Mononuclear cell (primary cell): ENCODE results near the gene REEP6. TPM values are rescaled to one million over a fixed set of nuclear protein-coding genes. Genes with fewer than 3 reads are reported as not detected.

Source experiments
- H3K27me3 ChIP-seq: 2 replicates; pipeline ENCODE4 v1.6.0; 2011; ENCODE audit warnings: low read length, control low read depth; ENCODE audit not compliant: insufficient read depth
- H3K4me1 ChIP-seq: 2 replicates; pipeline ENCODE4 v1.5.1; 2011; ENCODE audit warnings: mild to moderate bottlenecking, low read length, control low read depth; ENCODE audit not compliant: insufficient read depth
- H3K4me3 ChIP-seq: 2 replicates; pipeline ENCODE4 v1.5.1; 2011; ENCODE audit warnings: mild to moderate bottlenecking, low read length, moderate library complexity
- H3K9me3 ChIP-seq: 2 replicates; pipeline ENCODE4 v1.5.1; 2011; ENCODE audit warnings: low read depth, mild to moderate bottlenecking, control low read depth, low read length
- total RNA-seq: library from RNA; depleted of rRNA; stranded (reverse); fragments of >200 nt; gene quantifications from one replicate; pipeline ENCODE4 v1.2.3, GENCODE V29; 2012

REEP6 gene
- total RNA-seq, result 2.1 TPM

- H3K4me1 ChIP-seq, result peaks cover 19% of the 10 kb centered on the region
- H3K9me3 ChIP-seq, result no peaks in the 10 kb centered on the region
- peak within 1 kb of the TSS; percentile 41 for H3K4me3 ChIP-seq
- no peaks in the 10 kb centered on the region for H3K27me3 ChIP-seq
Measured at GRCh38 chr19:1491114-1491848, at the start of gene REEP6. Gene REEP6 (plus strand): TSS chr19:1491181. CDS start chr19:1491270, 89 bp downstream.

DNA sequence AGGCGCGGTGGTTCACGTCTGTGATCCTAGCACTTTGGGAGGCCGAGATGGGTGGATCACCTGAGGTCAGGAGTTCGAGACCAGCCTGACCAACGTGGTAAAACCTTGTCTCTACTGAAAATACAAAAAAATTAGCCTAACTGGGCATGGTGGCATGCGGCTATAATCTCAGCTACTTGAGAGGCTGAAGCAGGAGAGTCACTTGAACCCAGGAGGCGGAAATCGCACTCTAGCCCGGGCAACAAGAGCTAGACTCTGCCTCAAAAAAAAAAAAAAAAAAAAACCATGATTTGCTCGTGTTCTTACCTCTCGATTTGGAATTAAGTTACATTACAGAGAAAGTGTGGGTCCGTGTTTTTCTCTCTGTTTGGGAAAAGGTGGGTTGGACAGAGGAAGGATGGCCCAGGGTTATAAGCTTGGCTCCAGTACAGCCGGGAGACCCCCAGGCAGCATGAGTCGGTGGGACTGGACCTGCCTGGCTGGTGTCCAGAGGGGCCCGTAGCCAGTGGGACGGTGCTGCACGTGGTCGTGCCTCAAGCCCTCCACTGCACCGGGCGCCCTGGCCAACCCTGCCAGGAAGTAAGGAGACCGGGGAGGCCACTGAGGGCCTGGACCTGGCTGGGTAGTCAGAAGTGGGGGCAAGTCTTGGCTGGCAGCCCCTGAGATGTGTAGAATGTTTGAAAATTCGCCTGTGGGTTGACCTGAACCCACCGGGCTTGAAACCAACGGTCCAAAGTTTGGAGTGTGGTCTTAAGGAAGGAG lies 49.1 kb upstream of the REEP6 start:
- H3K4me1 ChIP-seq, result peaks cover 44% of the 10 kb centered on the region
- H3K4me3 ChIP-seq, result no peak overlapping the region
- no peaks in the 10 kb centered on the region for H3K9me3 ChIP-seq
- peaks cover 5% of the 10 kb centered on the region for H3K27me3 ChIP-seq

- peak overlapping the region; percentile 27 for H3K4me3 ChIP-seq
- peaks cover 35% of the 10 kb centered on the region for H3K27me3 ChIP-seq
- H3K4me1 ChIP-seq, result peaks cover 38% of the 10 kb centered on the region
- no peaks in the 10 kb centered on the region for H3K9me3 ChIP-seq
Measured at GRCh38 chr19:1445185-1445931, 45.6 kb upstream of the REEP6 start.

GRCh38 chr19:1445932-1446712 lies 44.9 kb upstream of the REEP6 start:
- H3K9me3 ChIP-seq, result no peaks in the 10 kb centered on the region
- H3K4me1 ChIP-seq, result peaks cover 34% of the 10 kb centered on the region
- no peak overlapping the region for H3K4me3 ChIP-seq
- peaks cover 43% of the 10 kb centered on the region for H3K27me3 ChIP-seq

DNA sequence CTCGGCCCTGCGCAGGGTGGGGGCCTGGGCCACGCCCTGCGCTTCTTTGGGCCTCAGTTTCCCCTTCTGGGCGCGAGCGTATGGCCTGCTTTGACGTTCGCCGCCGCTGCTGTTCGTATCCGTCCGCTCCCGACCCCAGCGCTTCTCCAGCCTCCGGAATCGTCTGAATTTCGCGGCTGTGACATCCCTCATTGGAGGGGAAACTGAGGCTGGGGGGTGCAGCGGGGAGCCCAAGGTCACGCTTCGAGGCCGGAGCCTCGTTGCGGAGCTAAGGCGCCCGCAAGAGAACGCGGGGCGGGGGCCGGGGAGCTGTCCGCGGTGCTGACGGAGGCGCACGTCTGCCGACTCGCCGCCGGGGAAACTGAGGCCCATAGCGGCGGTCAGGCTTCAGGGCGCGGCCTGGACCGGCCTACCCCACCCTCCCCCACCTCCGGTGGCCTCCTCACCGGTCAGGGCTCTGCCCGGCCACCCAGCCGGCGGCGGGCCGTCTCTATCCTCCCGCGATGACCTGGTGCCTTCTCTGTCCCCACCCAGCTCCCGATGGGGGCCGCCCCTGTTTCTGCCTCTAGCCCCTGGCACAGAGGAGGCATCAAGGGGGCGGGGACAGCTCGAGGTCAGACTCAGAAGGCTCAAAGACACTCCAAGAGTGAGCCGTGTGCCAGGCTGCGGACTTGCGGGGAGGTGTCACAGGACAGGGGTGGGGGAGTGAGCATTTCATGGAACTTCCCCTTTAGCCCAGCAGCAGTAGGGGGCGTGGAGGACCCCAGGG lies 44.1 kb upstream of the REEP6 start:
- peaks cover 50% of the 10 kb centered on the region for H3K27me3 ChIP-seq
- H3K9me3 ChIP-seq, result no peaks in the 10 kb centered on the region
- H3K4me1 ChIP-seq, result peaks cover 34% of the 10 kb centered on the region
- H3K4me3 ChIP-seq, result no peak overlapping the region

DNA sequence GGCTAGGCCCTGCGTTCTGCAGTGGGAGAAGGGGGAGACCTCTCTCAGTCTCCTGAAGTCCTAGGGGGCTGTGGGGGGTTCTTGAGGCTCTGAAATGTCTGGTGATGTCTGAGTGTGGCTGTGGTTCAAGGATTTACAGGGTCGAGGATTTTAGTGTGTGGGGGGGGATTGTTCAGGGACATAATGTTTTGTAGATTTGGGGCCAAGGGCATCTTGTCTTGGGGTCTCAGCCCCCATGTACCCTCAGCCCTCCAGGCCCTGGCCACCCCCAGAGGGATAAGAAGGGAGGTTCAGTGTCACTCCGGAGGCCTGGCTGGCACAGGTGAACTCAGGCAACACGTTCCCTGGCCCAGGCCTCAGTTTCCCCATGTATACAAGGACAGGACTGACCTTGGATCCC lies 43.5 kb upstream of the REEP6 start:
- H3K4me1 ChIP-seq, result peaks cover 34% of the 10 kb centered on the region
- peaks cover 54% of the 10 kb centered on the region for H3K27me3 ChIP-seq
- H3K9me3 ChIP-seq, result no peaks in the 10 kb centered on the region
- H3K4me3 ChIP-seq, result no peak overlapping the region

- Histone ChIP-seq H3K9me3 (no peaks in the 10 kb centered on the region), H3K27me3 (peaks cover 56% of the 10 kb centered on the region), H3K4me3 (no peak overlapping the region), H3K4me1 (peaks cover 34% of the 10 kb centered on the region)
Measured at GRCh38 chr19:1447944-1448343, 43.0 kb upstream of the REEP6 start.

DNA sequence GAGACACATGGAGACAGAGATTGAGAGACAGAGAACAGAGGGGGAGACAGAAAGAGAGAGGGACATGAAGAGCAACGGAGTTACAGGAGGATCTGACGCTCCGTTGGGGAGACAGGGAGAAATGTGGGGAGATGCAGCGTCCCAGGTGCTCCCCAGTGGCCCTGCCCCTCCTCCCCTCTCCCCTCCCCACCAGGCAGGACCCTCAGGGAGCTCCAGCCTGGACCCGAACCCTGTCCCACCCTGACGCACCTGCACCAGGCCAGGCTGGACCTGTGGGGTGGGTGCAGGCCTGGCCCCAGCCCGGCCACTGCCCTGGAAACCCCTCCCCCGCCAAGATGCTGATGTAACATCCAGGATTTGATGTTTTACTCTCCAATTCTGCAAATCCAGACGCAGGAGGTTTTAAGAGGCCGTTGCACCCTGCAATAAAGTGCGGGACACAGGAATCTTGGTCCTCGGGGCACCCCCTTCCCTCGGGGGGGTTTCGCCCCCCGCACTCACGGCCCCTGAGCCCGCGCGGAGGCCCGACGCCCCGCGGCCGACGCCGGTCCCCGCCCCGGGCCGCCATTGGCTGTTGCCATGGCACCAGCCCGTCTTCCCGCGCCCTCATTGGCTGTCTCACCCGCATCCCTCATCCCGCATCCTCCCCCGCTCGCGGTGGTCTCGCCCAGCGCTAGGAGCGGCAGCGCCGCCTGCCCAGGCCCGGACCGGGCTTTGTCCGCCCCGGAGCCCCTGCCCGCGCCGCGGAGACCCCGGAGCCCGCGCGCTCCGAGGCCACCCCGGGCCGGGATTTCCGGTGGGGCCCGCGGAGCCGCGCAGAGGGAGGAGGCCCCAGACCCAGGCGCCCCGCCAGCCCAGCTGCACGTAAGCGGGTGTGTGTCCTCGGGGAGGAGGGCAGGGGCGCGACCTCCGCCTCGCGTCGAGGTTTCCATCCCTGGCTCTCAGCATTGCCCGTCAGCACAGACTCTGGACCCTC lies 41.2 kb upstream of the REEP6 start, which contains the start of gene APC2:
TSS of gene APC2 (plus strand) at position 655 of the 976 bp plus-strand sequence. CDS start 2,881 bp downstream, outside the sequence.
- H3K27me3 ChIP-seq, result peaks cover 65% of the 10 kb centered on the region

DNA sequence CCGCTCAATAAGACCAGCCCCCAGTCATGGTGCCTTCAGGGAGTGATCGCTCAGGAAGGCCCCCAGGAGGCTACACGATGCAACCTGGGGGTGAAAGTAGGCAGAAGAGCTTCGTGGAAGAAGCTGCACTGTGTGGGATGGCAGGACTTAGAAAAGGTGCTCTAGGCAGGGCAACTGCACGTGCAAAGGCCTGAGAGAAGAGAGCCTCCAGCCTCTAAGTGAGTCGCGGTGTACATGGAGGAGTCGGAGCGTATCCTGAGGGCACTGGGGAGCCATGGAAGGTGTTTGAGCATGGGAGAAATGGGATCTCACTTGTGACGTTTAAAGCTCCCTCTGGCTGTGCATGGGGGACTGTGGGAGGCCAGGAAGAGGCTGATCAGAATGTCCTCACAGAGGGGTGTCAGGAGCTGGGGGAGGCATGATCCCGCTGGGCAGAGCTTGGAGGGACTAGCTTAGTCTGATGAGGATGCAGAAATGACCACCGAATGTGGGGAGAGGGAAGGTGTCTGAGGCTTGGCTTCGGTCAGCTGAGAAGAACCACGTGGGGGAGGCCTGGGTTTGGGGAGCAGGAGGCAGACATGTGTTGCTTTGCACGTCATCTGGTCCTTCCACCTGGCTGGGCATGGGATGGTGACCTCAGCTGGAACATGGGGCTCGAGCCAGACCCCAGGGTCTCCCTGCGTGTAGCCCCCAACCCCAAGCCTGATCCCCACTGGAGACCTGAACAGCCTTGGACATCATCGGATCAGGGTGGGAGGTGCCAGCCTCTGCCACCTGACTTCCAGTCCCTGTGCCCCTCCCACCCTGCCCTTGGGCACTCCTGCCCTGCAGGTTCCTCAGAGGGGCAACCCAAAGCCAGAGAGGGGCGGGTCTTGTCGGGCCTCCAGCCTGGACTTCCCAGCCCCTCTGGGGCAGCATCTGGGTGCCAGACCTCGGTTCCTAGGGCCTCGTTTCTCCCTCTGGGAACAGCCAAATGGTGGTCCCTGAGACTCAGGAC lies 39.9 kb upstream of the REEP6 start:
- H3K27me3 ChIP-seq, result peaks cover 76% of the 10 kb centered on the region
- peaks cover 31% of the 10 kb centered on the region for H3K4me1 ChIP-seq
- H3K4me3 ChIP-seq, result no peak overlapping the region
- H3K9me3 ChIP-seq, result no peaks in the 10 kb centered on the region

More for the DNA sequence above, 41.2 kb upstream of the REEP6 start, which contains the start of gene APC2:
- Histone ChIP-seq H3K4me3 (no peak within 1 kb of the TSS), H3K4me1 (peaks cover 30% of the 10 kb centered on the region), H3K9me3 (no peaks in the 10 kb centered on the region)

DNA sequence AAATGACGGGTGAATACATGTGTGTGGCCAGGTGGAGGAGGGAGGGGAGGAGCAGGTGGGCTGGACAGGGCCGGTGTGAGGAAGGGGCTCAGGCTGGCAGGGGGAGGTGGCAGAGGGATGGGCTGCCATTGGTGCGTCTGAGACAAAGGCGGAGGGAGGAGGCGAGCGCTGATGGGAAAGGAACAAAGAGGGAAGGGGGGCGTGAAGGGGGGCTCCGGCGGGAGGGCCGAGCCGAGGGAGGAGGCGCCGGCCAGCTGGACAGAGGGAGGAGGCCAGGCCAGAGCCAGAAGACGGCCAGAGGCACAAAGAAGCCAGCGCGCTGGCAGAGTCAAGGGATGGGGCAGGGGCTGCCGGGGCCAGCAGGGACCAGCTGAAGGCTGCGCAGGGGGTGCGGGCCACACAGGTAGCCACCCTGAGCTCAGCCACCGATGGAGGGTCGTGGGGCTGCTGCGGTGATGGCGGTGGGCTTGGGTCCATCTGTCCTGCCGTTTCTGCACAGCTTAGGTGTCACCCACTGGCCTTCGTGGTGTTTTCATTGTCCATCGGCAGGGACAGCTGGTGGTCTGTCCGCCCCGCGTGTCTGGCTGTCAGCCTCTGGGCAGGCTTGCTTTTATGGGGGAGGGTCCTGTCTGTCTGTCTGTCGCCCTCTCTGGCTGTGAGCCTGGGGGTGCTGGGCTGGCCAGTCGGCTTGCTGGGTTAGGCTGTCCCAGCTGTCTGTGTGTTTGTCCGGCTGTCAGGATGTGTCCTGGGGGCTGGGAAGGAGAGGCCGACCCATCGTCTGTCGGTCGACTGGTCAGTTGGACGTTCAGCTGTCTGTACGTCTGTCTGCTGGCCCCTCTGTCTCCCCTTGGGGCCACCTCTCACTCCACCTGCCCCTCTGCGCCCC lies 38.8 kb upstream of the REEP6 start:
- Histone ChIP-seq H3K9me3 (no peaks in the 10 kb centered on the region), H3K27me3 (peaks cover 78% of the 10 kb centered on the region), H3K4me1 (peaks cover 21% of the 10 kb centered on the region), H3K4me3 (no peak overlapping the region)

DNA sequence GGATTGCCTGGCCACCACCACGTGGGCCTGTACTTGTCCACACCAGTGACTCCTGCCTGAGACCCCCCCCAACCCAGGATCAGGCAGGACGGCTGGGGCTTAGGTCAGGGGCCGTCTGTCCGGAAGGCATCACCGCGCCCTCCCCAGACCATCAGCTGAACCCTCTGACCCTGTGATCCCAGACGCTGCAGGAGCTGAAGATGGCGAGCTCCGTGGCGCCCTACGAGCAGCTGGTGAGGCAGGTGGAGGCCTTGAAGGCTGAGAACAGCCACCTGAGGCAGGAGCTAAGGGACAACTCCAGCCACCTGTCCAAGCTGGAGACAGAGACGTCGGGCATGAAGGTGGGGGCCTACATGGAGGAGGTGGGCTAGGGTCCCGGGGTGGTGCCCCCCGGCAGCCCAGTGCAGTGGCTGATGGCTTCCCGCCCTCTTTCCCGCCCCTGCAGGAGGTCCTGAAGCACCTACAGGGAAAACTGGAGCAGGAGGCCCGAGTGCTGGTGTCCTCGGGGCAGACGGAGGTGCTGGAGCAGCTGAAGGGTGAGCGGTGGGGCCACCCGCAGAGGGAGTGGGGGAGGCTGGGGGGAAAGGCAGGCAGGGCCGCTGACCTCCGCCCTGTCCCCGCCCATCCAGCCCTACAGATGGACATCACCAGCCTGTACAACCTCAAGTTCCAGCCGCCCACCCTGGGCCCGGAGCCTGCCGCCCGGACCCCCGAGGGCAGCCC lies 38.0 kb upstream of the REEP6 start:
- Histone ChIP-seq H3K27me3 (peaks cover 75% of the 10 kb centered on the region), H3K9me3 (no peaks in the 10 kb centered on the region), H3K4me1 (peaks cover 20% of the 10 kb centered on the region), H3K4me3 (no peak overlapping the region)
